Esophagus muscularis mucosa (tissue), 4 donors: ENCODE measurements around the gene PUSL1. TPM values are rescaled to one million over a fixed set of nuclear protein-coding genes. Genes with fewer than 3 reads are reported as not detected.

ENCODE experiments used
- DNase-seq: peaks from one replicate; pipeline ENCODE4 v3.0.0-alpha.2; 2017; ENCODE audit errors: extremely low spot score
- H3K27ac ChIP-seq, 4 donors: fragments of 200-600 bp; sonication (generic); replicated peaks in 1 of 4; 1 replicate in 3 of 4; 2 replicates in 1 of 4; pipeline ENCODE4 v1.5.1; 2016 to 2019; ENCODE audit warnings: mild to moderate bottlenecking in 1 of 4
- H3K27me3 ChIP-seq, 4 donors: fragments of 200-600 bp; sonication (generic); one replicate each; pipeline versions ENCODE4 v1.5.1 to v1.6.0; 2016 to 2019
- H3K36me3 ChIP-seq, 4 donors: fragments of 200-600 bp; sonication (generic); one replicate each; pipeline ENCODE4 v1.5.1; 2016 to 2019
- H3K4me1 ChIP-seq, 4 donors: fragments of 200-600 bp; sonication (generic); one replicate each; pipeline ENCODE4 v1.5.1; 2016 to 2019
- H3K4me3 ChIP-seq, 4 donors: fragments of 200-600 bp; sonication (generic); 1 replicate in 2 of 4; 2 replicates in 2 of 4; pipeline ENCODE4 v1.5.1; 2016 to 2019; ENCODE audit warnings: mild to moderate bottlenecking in 4 of 4, moderate library complexity in 1 of 4
- H3K9me3 ChIP-seq, 4 donors: fragments of 200-600 bp; sonication (generic); 1 replicate in 3 of 4; 2 replicates in 1 of 4; pipeline ENCODE4 v1.5.1; 2016 to 2019
- CTCF ChIP-seq, 3 experiments: fragments of 200-600 bp in 2 of 3; fragments of 450-650 bp in 1 of 3; sonication (generic) in 2 of 3; IDR thresholded peaks; one replicate each; pipeline ENCODE4 v1.5.1; 2017 to 2019; ENCODE audit warnings: antibody characterized with exemption in 3 of 3, mild to moderate bottlenecking in 2 of 3, moderate library complexity in 1 of 3
- EP300 ChIP-seq: sonication (generic); formaldehyde crosslinking; IDR thresholded peaks from one replicate; pipeline ENCODE4 v1.6.1; 2017; ENCODE audit warnings: antibody characterized with exemption
- POLR2A ChIP-seq: fragments of 450-650 bp; IDR thresholded peaks from one replicate; pipeline ENCODE4 v1.6.1; 2017; ENCODE audit warnings: antibody characterized with exemption, moderate library complexity, mild to moderate bottlenecking, low read depth
- POLR2AphosphoS5 ChIP-seq, 2 donors: sonication (generic); formaldehyde crosslinking; IDR thresholded peaks; one replicate each; pipeline ENCODE4 v1.6.1; 2017; ENCODE audit warnings: antibody characterized with exemption in 2 of 2
- WGBS: methylation state at CpG from one replicate; pipeline ENCODE4 v1.1.5; 2018; 5-methylcytosine and 5-hydroxymethylcytosine counted together
- intact Hi-C: fragments of 100-400 bp; cut with DNase I; formaldehyde crosslinking; loops from one replicate; pipeline ENCODE4 v1.15.1; 2023
- total RNA-seq, 4 donors: library from RNA; depleted of rRNA; stranded (reverse); fragments of >200 nt; gene quantifications; one replicate each; pipeline versions ENCODE4 v1.1.0 to v1.2.1, GENCODE V29; 2016

The PUSL1 gene
- total RNA-seq, 4 donors from 2014 or later = 10.3 to 24.7 (median 21.7) TPM

DNA sequence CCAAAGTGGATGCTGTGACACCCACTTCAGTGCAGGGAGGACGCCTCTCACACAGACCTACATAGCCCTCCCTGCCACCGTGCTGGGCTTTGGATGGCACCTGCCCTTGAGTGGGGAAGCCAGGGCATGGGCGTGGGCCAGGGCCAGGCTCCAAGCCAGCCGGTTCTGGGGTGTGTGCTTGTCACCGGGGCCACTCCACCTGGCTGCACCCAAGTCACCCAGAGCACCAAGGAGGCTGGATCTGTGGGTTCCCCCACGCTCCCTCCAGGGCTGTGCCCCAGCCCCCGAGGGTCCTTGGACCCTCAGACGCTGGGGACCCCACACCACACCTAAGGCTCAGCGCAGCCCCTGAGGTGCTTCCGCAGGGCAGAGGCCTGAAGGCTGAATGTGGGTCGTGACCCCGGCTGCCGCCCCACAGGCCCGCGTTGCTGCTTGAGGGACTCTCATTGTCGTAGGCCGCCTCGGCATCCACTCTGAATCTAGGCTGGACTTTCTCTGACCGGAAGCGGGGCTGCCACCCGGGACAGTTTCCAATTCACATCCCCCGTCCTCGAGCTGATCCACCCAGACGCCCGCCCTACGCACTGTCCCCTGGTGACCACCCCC lies 48.5 kb downstream of the PUSL1 start:
- 29% methylated on average over 21 of the region's 26 CpGs for WGBS
- TF ChIP-seq EP300 (no peak), POLR2A (no peak), CTCF (IDR thresholded peaks at IDR 0.05) (no peak), POLR2AphosphoS5 (IDR thresholded peaks at IDR 0.05) (no peak)
- Histone ChIP-seq H3K36me3 (peaks cover 0 to 25% (median 7%) of the 10 kb centered on the region in 4 donors), H3K27me3 (peaks cover 0 to 74% (median 26%) of the 10 kb centered on the region in 4 donors), H3K4me3 (peak overlapping the region; percentile 47 to 69 (median 57)), H3K4me1 (peaks cover 44 to 100% (median 94%) of the 10 kb centered on the region in 4 donors), H3K9me3 (no peaks in the 10 kb centered on the region), H3K27ac (peak overlapping the region; percentile 81 to 88 (median 84))
- no peak for DNase-seq
- intact Hi-C loops = no loop called here

DNA sequence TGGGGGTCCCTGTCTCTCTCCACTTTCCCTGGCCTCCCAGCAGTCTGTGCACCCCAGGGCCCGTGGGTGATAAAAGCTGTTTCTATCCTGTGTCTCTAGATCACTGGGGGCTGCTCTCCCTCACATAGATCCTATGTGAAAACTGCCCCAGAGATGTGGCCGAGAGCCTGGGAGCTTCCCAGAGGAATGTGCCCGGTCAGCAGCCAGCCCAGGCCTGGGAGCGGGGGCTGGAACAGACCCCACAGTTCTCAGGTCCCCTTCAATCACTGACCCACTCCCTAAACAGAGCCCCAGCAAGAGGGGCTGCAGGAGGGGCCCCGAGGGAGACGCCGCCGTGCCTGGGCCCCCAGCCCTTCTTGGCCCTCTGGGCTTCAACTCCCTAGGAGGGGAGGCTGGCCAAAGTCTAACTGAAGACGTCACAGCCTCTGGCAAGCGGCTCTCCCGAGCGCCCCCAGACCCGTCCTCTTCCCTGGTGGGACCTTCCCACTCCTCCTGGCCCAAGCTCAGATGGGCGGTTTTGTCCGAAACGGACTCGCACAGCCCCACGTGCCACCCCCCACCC lies 49.6 kb downstream of the PUSL1 start:
- TF ChIP-seq POLR2A = no peak
- TF ChIP-seq CTCF (IDR thresholded peaks at IDR 0.05) = no peak
- TF ChIP-seq EP300 = no peak
- TF ChIP-seq POLR2AphosphoS5 (IDR thresholded peaks at IDR 0.05) = no peak
- intact Hi-C loops = no loop called here
- no peaks in the 10 kb centered on the region for H3K9me3 ChIP-seq
- H3K4me1 ChIP-seq = peaks cover 39 to 94% (median 90%) of the 10 kb centered on the region in 4 donors
- 6% methylated on average over 7 of the region's 18 CpGs for WGBS
- no peak for DNase-seq
- H3K27ac ChIP-seq = peak overlapping the region; percentile 81 to 88 (median 84)
- peaks cover 0 to 21% (median 7%) of the 10 kb centered on the region in 4 donors for H3K36me3 ChIP-seq
- peaks cover 0 to 71% (median 25%) of the 10 kb centered on the region in 4 donors for H3K27me3 ChIP-seq
- H3K4me3 ChIP-seq = peak overlapping the region; percentile 47 to 69 (median 57)

- peaks cover 32 to 87% (median 83%) of the 10 kb centered on the region in 4 donors for H3K4me1 ChIP-seq
- TF ChIP-seq POLR2AphosphoS5 (IDR thresholded peaks at IDR 0.05) (peak; percentile 42 to 71), POLR2A (no peak)
Observed at GRCh38 chr1:1358433-1359271, 50.3 kb downstream of the PUSL1 start, which contains the start of gene MXRA8. Gene MXRA8 (minus strand): TSS chr1:1358555. CDS start chr1:1358504, 51 bp downstream.

DNA sequence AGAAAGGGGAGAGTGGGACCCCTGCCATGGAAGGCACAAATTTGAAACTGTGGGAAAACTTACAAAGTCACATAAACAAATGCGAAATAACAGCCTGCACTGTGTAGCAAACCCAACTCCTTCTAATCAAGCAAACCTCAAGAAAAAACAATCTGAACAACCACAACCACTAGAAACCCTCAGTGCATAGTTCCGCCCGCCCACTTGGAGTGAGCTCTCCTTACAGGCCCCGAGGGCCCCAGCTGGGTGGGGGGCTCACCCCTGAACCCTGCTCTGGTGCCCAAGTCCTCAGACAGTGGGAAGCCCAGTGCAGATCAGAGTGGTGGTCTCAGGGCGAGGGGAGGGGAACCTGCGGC lies 50.9 kb downstream of the PUSL1 start:
- intact Hi-C loops = no loop called here
- H3K4me3 ChIP-seq = peak overlapping the region in 1 of 4 donors; percentile 69
- H3K9me3 ChIP-seq = no peaks in the 10 kb centered on the region
- TF ChIP-seq POLR2A (no peak), EP300 (no peak), POLR2AphosphoS5 (IDR thresholded peaks at IDR 0.05) (no peak), CTCF (IDR thresholded peaks at IDR 0.05) (no peak)
- H3K36me3 ChIP-seq = peaks cover 0 to 8% (median 3%) of the 10 kb centered on the region in 4 donors
- peak overlapping the region; percentile 81 to 88 (median 84) for H3K27ac ChIP-seq
- H3K27me3 ChIP-seq = peaks cover 0 to 58% (median 16%) of the 10 kb centered on the region in 4 donors
- WGBS = 69% methylated on average over 6 of the region's 6 CpGs
- peaks cover 26 to 81% (median 77%) of the 10 kb centered on the region in 4 donors for H3K4me1 ChIP-seq
- no peak for DNase-seq

More at GRCh38 chr1:1358433-1359271, 50.3 kb downstream of the PUSL1 start, which contains the start of gene MXRA8:
- H3K36me3 ChIP-seq = peaks cover 0 to 14% (median 6%) of the 10 kb centered on the region in 4 donors
- no peaks in the 10 kb centered on the region for H3K9me3 ChIP-seq
- intact Hi-C loops = no loop called here
- 16% methylated on average over 9 of the region's 29 CpGs for WGBS
- H3K4me3 ChIP-seq = peak within 1 kb of the TSS; percentile 47 to 69 (median 57)
- peak within 1 kb of the TSS; percentile 81 to 88 (median 84) for H3K27ac ChIP-seq
- no peak for DNase-seq
- H3K27me3 ChIP-seq = peaks cover 0 to 64% (median 21%) of the 10 kb centered on the region in 4 donors
